Spleen (tissue), 11 donors: ENCODE results near the gene LOXHD1. TPM values are rescaled to one million over a fixed set of nuclear protein-coding genes. Genes with fewer than 3 reads are reported as not detected.

Experiments
- DNase-seq: peaks from one replicate; pipeline ENCODE4 v3.0.0-alpha.2; 2020
- H3K27ac ChIP-seq, 8 donors: fragments of 200-600 bp; sonication (generic) in 7 of 8; 1 replicate in 4 of 8; 2 replicates in 4 of 8; pipeline versions ENCODE4 v1.5.0 to v1.8.0; 2016 to 2021; ENCODE audit warnings: inconsistent platforms in 4 of 8, mild to moderate bottlenecking in 4 of 8, moderate library complexity in 1 of 8
- H3K27me3 ChIP-seq, 7 donors: fragments of 200-600 bp; sonication (generic) in 6 of 7; replicated peaks in 1 of 7; 1 replicate in 4 of 7; 2 replicates in 3 of 7; pipeline versions ENCODE4 v1.5.0 to v1.8.0; 2016 to 2021; ENCODE audit warnings: inconsistent platforms in 3 of 7, mild to moderate bottlenecking in 1 of 7
- H3K36me3 ChIP-seq, 6 donors: fragments of 200-600 bp; sonication (generic) in 5 of 6; 1 replicate in 4 of 6; 2 replicates in 2 of 6; pipeline versions ENCODE4 v1.5.0 to v1.8.0; 2016 to 2021; ENCODE audit warnings: inconsistent platforms in 2 of 6
- H3K4me1 ChIP-seq, 6 donors: fragments of 200-600 bp; sonication (generic) in 5 of 6; 1 replicate in 3 of 6; 2 replicates in 3 of 6; pipeline versions ENCODE4 v1.5.0 to v1.8.0; 2016 to 2021; ENCODE audit warnings: inconsistent platforms in 3 of 6
- H3K4me3 ChIP-seq, 8 donors: fragments of 200-600 bp; sonication (generic) in 7 of 8; 1 replicate in 4 of 8; 2 replicates in 4 of 8; pipeline versions ENCODE4 v1.5.0 to v1.8.0; 2016 to 2021; ENCODE audit warnings: inconsistent platforms in 4 of 8, mild to moderate bottlenecking in 4 of 8, moderate library complexity in 2 of 8
- H3K9me3 ChIP-seq, 8 donors: fragments of 200-600 bp; sonication (generic) in 7 of 8; 1 replicate in 4 of 8; 2 replicates in 4 of 8; pipeline versions ENCODE4 v1.5.0 to v1.8.0; 2016 to 2021; ENCODE audit warnings: inconsistent platforms in 4 of 8
- CTCF ChIP-seq, 11 experiments: fragments of 200-600 bp in 7 of 11; fragments of 450-650 bp in 4 of 11; sonication (generic) in 4 of 11; IDR thresholded peaks in 8 of 11; conservative IDR thresholded peaks in 3 of 11; 1 replicate in 7 of 11; 2 replicates in 4 of 11; pipeline versions ENCODE4 v1.4.0 to v1.8.0; 2016 to 2021; ENCODE audit warnings: antibody characterized with exemption in 11 of 11, inconsistent platforms in 4 of 11, mild to moderate bottlenecking in 1 of 11
- POLR2A ChIP-seq, 3 donors: fragments of 450-650 bp; IDR thresholded peaks; one replicate each; pipeline ENCODE4 v1.5.1; 2017; ENCODE audit warnings: antibody characterized with exemption in 3 of 3, mild to moderate bottlenecking in 1 of 3
- POLR2AphosphoS5 ChIP-seq, 3 donors: sonication (generic); formaldehyde crosslinking; IDR thresholded peaks; one replicate each; pipeline ENCODE4 v1.5.1; 2017; ENCODE audit warnings: antibody characterized with exemption in 3 of 3
- WGBS, 5 donors: extraction: QIAGEN DNeasy Blood & Tissue Kit in 3 of 5; methylation state at CpG; one replicate each; pipeline versions ENCODE4 v1.1.5 to v1.1.7; 2013 to 2018; 5-methylcytosine and 5-hydroxymethylcytosine counted together
- intact Hi-C: fragments of 100-400 bp; cut with DNase I; formaldehyde crosslinking; loops from one replicate; pipeline ENCODE4 v1.15.0; 2023; ENCODE audit warnings: low total_unique reads
- polyA plus RNA-seq, 3 donors: library from polyadenylated mRNA; stranded (reverse); fragments of 200-250 nt; gene quantifications; one replicate each; pipeline ENCODE4 v1.2.1, GENCODE V29; 2013
- total RNA-seq, 7 donors: library from RNA; depleted of rRNA in 3 of 7; stranded (reverse); fragments of >200 nt in 3 of 7; fragmentation: NEBNext Ultra II Directional in 4 of 7; extraction: Animal tissue kit (Norgen Biotek cat#: 25700) in 4 of 7; gene quantifications; one replicate each; pipeline versions ENCODE4 v1.1.0 to v1.2.1, GENCODE V29; 2016 to 2021
- donor health status: healthy with polysubstance abuse.
- donor health status: DM: no; HTN: no; CAD: no; lungs with moderate emphysema.
- donor health status: DM: no; HTN: no; CAD: no.
- donor health status: Bipolar disorder and iron deficiency.
- donor health status: healthy.
- donor health status: DM: no; HTN: no; CAD: no.
- donor health status: DM: yes; HTN: yes; CAD: no.

Gene LOXHD1
- total and polyA plus RNA-seq, 10 donors = 0.09 to 6.0 (median 2.1) TPM

GRCh38 chr18:46621111-46621766 is 35.8 kb downstream of the LOXHD1 start:
- H3K4me1 ChIP-seq = peaks cover 18 to 34% (median 26%) of the 10 kb centered on the region in 6 donors
- H3K9me3 ChIP-seq = no peaks in the 10 kb centered on the region
- H3K36me3 ChIP-seq = no peaks in the 10 kb centered on the region
- intact Hi-C loops = no loop called here
- no peaks in the 10 kb centered on the region for H3K27me3 ChIP-seq
- H3K27ac ChIP-seq = no peak overlapping the region
- WGBS, 5 donors = 56 to 68% (median 64%) methylated on average over 6 of the region's 6 CpGs
- TF ChIP-seq CTCF (IDR thresholded peaks at IDR 0.05 in 8 of 11, conservative IDR thresholded peaks at IDR 0.05 in 3 of 11) (no peak), POLR2A (IDR thresholded peaks at IDR 0.05) (no peak), POLR2AphosphoS5 (IDR thresholded peaks at IDR 0.05) (no peak)
- H3K4me3 ChIP-seq = no peak overlapping the region
- no peak for DNase-seq

GRCh38 chr18:46619559-46619958 is 37.5 kb downstream of the LOXHD1 start:
- Histone ChIP-seq H3K9me3 (no peaks in the 10 kb centered on the region), H3K27me3 (no peaks in the 10 kb centered on the region), H3K4me1 (peaks cover 18 to 34% (median 25%) of the 10 kb centered on the region in 6 donors), H3K4me3 (no peak overlapping the region), H3K27ac (no peak overlapping the region), H3K36me3 (no peaks in the 10 kb centered on the region)
- no peak for DNase-seq
- intact Hi-C loops = no loop called here
- TF ChIP-seq CTCF (IDR thresholded peaks at IDR 0.05 in 8 of 11, conservative IDR thresholded peaks at IDR 0.05 in 3 of 11) = no peak
- TF ChIP-seq POLR2A (IDR thresholded peaks at IDR 0.05) = no peak
- TF ChIP-seq POLR2AphosphoS5 (IDR thresholded peaks at IDR 0.05) = no peak
- 76 to 89% (median 86%) methylated on average over 3 of the region's 3 CpGs for WGBS, 5 donors

- Histone ChIP-seq H3K36me3 (no peaks in the 10 kb centered on the region), H3K4me3 (no peak overlapping the region), H3K27ac (no peak overlapping the region), H3K9me3 (no peaks in the 10 kb centered on the region), H3K27me3 (no peaks in the 10 kb centered on the region), H3K4me1 (peaks cover 0 to under 1% (median 0%) of the 10 kb centered on the region in 6 donors)
- no peak for TF ChIP-seq POLR2AphosphoS5 (IDR thresholded peaks at IDR 0.05)
- intact Hi-C loops = no loop called here
- DNase-seq = no peak
Measured at GRCh38 chr18:46615720-46616119, 41.3 kb downstream of the LOXHD1 start.

- DNase-seq = no peak
- H3K36me3 ChIP-seq = no peaks in the 10 kb centered on the region
- intact Hi-C loops = no loop called here
- H3K27ac ChIP-seq = no peak overlapping the region
- no peaks in the 10 kb centered on the region for H3K4me1 ChIP-seq
- H3K4me3 ChIP-seq = no peak overlapping the region
- no peaks in the 10 kb centered on the region for H3K9me3 ChIP-seq
- 33 to 62% (median 49%) methylated on average over 2 of the region's 2 CpGs for WGBS, 5 donors
- no peak for TF ChIP-seq POLR2A (IDR thresholded peaks at IDR 0.05)
- no peak for TF ChIP-seq CTCF (IDR thresholded peaks at IDR 0.05 in 8 of 11, conservative IDR thresholded peaks at IDR 0.05 in 3 of 11)
- TF ChIP-seq POLR2AphosphoS5 (IDR thresholded peaks at IDR 0.05) = no peak
- peaks cover 0 to 4% (median 0%) of the 10 kb centered on the region in 7 donors for H3K27me3 ChIP-seq
Measured at GRCh38 chr18:46609048-46609447, 48.0 kb downstream of the LOXHD1 start.
